SHP77 (cell line): Measurements from ENCODE around the gene CCT8L2.
"Not testable (repeated sequence)": the region's sequence is repeated elsewhere in the genome, so short reads cannot be mapped to it uniquely, and the experiment has no call there.

Source experiments
- DNase-seq, 2 experiments: peaks; one replicate each; lab custom pipeline; 2025; lab: John Stamatoyannopoulos, UW

CCT8L2 gene

GRCh38 chr22:16594026-16594425 lies 1.4 kb upstream of the CCT8L2 start:
- no peak for DNase-seq

DNA sequence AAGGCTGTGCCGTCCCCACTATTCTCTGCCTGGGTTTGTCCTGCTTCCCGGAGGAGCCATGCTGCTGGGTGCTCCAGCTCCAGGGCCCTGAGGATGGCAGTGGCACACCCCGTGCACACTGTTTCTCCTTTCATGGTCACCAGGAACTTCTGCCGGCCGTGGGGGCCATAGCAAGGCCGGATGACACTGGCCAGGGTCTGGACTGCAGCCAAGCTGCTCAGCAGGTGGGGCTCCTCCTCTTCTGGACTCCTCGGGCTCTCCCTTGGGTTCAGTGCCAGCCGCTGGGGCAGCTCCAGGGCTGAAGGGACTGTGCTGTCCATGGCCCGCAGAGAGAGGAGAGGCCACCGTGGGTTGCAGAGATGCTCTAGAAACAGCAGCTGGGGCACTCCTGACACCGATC lies 379 bp downstream of the CCT8L2 start:
- not testable (repeated sequence) for DNase-seq

DNA sequence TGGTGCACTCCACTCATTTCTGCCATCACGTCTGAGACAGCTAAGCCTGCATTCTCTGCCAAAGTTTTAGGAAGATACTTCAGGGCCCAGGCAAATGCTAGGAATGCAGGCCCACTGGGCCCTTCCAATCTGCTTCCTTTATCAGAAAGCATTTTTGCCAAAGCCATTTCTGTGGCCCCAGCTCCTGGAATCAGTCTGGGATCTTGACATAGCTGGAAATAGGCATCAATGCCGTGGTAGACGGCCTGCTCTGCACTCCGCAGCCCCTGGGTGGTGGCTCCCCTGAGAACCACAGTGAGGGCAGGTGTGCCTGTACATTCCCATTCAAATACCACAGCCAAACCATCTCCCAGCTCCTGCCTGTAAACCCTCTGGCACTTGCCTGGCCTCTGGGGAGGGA lies 1.5 kb downstream of the CCT8L2 start:
- not testable (repeated sequence) for DNase-seq

DNA sequence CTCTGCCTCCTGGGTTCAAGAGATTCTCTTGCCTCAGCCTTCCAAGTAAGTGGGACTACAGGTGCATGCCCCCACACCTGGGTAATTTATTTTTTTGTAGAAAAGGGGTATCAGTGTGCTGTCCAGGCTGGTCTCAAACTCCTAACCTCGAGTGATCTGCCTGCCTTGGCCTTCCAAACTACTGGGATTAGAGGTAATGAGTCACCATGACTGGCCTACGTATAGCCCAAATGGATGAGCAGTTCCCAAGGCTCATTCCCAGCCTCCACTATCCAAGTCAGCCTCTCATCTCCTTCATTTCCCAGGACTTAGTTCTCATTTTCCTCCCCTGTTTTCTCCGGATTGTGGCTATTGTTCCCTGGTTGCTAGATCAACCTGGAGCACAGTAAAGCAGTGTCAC lies 5.6 kb downstream of the CCT8L2 start:
- no peak for DNase-seq

DNA sequence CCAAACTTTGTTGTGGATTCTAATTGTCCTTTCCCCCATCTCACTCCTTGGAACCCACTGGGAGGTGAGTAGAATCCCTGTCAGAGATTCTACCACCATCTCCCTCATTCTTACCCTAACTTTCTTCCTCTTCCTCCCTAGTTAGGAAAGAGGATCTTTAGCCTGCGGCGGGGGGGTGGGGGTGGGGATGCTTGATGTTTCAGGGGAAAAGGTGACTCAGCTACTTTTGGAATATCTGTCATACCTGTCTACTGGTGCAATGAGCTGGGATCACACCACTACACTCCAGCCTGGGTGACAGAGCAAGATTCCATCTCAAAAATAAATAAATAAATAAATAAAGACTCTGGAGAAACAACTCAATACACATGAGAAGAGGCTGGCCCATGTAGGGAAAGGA lies 6.4 kb downstream of the CCT8L2 start:
- DNase-seq = no peak

DNA sequence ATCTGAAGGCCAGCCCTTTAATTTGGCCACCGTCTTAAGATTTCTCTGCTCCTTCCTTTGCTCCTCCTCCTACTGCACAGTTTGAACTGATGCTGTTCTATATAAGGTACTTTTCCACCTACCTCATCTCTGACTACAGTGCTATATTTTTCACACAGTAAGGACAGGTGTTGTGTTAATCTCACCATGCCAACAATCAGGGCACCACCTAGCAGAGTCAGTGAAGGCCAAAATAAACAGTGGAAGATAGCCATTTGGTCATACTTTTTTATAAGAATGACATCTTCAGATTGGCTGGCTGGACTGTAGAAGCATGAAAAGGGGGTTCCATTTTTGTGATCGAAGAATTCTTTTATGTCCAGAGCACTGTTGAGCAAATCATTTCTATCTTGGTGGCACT lies 11.7 kb downstream of the CCT8L2 start:
- not testable (repeated sequence) for DNase-seq

GRCh38 chr22:16569240-16569834 lies 23.3 kb downstream of the CCT8L2 start:
- DNase-seq = not testable (repeated sequence)

DNA sequence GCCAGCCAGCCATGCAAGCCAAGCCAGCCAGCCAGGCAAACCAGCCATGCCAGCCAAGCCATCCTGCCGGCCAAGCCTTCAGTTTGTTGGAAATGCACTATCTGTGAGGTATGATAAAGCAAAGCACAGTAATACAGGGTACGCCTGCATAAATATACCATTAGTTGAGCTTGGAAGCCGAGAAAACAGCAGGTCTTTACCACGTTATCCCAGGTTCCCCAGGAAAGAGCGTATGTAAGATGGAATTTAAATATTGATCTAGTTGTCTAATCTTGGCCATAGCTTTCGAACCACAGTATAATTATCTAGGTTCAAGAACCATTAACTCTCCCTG lies 24.2 kb downstream of the CCT8L2 start:
- no peak for DNase-seq

DNA sequence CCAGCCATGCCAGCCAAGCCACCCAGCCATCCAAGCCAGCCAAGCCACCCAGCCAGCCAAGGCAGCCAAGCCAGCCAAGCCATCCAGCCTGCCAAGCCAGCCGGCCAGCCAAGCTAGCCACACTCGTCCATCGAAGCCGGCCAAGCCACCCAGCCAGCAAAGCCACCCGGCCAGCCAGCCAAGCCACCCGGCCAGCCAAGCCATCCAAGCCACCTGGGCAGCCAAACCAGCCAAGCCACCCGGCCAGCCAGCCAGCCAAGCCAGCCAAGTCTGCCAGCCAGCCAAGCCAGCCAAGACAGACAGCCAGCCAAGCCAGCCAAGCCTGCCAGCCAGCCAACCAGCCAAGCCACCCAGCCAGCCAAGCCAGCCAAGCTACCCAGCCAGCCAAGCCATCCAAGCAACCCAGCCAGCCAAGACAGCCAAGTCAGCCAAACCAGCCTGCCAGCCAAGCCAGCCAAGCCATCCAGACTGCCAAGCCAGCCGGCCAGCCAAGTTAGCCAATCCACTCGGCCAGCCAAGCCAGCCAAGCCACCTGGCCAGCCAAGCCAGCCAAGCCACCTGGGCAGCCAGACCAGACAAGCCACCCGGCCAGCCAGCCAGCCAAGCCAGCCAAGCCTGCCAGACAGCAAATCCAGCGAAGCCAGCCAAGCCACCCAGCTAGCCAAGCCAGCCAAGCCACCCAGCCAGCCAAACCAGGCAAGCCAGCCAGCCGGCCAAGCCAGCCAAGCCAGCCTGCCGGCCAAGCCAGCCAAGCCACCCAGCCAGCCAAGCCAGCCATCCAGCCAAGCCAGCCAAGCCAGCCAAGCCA lies 24.8 kb downstream of the CCT8L2 start:
- DNase-seq = not testable (repeated sequence)

- DNase-seq = not testable (repeated sequence)
Measured at GRCh38 chr22:16566421-16567151, 26.0 kb downstream of the CCT8L2 start.

DNA sequence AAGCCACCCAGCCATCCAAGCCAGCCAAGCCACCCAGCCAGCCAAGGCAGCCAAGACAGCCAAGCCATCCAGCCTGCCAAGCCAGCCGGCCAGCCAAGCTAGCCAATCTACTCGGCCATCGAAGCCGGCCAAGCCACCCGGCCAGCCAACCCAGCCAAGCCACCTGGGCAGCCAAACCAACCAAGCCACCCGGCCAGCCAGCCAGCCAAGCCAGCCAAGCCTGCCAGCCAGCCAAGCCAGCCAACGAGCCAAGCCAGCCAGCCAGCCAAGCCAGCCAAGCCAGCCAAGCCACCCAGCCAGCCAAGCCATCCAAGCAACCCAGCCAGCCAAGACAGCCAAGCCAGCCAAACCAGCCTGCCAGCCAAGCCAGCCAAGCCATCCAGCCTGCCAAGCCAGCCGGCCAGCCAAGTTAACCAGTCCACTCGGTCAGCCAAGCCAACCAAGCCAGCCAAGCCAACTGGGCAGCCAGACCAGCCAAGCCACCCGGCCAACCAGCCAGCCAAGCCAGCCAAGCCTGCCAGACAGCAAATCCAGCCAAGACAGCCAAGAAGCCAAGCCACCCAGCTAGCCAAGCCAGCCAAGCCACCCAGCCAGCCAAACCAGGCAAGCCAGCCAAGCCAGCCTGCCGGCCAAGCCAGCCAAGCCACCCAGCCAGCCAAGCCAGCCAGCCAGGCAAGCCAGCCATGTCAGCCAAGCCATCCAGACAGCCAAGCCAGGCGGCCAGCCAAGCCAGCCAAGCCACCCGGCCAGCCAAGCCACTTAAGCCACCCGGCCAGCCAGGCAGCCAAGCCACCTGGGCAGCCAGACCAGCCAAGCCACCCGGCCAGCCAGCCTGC lies 26.8 kb downstream of the CCT8L2 start:
- DNase-seq = not testable (repeated sequence)

- DNase-seq = not testable (repeated sequence)
Measured at GRCh38 chr22:16564837-16565584, 27.6 kb downstream of the CCT8L2 start.

DNA sequence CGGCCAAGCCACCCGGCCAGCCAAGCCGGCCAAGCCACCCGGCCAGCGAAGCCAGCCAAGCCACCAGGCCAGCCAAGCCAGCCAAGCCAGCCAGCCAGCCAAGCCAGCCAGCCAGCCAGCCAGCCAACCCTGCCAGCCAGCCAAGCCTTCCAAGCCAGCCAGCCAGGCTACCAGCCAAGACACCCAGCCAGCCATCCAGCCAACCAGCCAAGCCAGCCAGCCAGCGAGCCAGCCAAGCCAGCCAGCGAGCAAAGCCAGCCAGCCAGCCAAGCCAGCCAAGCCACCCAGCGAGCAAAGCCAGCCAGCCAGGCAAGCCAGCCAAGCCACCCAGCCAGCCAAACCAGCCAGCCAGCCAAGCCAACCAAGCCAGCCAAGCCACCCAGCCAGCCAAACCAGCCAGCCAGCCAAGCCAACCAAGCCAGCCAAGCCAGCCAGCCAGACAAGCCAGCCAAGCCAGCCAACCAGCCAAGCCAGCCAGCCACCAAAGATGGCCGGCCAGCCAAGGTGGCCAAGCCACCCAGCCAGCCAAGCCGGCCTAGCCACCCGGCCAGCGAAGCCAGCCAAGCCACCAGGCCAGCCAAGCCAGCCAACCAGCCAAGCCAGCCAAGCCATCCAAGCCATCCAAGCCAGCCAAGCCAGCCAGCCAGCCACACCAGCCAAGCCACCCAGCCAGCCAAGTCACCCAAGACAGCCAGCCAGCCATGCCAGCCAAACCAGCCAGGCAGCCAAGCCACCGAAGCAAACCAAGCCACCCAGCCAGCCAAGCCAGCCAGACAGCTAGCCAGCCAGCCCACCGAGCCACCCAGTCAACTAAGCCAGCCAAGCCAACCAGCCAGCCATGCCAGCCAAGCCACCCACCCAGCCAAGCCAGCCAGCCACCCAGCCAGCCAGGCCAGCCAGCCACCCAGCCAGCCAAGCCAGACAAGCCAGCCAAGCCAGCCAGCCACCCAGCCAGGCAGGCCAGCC lies 28.8 kb downstream of the CCT8L2 start:
- no peak for DNase-seq

GRCh38 chr22:16562711-16563554 lies 29.7 kb downstream of the CCT8L2 start:
- no peak for DNase-seq

- DNase-seq = not testable (repeated sequence)
Measured at GRCh38 chr22:16561093-16561658, 31.4 kb downstream of the CCT8L2 start.

DNA sequence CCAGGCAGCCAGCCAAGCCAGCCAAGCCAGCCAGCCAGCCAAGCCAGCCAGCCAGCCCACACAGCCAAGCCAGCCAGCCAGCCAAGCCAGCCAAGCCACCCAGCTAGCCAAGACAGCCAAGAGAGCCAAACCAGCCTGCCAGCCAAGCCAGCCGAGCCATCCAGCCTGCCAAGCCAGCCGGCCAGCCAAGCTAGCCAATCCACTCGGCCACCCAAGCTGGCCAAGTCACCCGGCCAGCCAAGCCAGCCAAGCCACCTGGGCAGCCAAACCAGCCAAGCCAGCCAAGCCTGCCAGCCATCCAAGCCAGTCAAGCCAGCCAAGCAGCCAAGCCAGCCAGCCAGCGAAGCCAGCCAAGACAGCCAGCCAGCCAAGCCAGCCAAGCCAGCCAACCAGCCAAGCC lies 32.0 kb downstream of the CCT8L2 start:
- not testable (repeated sequence) for DNase-seq

GRCh38 chr22:16559996-16560395 lies 32.6 kb downstream of the CCT8L2 start:
- not testable (repeated sequence) for DNase-seq

- DNase-seq = no peak
Measured at GRCh38 chr22:16559056-16559955, 33.3 kb downstream of the CCT8L2 start.
